HepG2 (cell line): Measurements from ENCODE around the gene XAF1. TPM values are rescaled to one million over a fixed set of nuclear protein-coding genes. Genes with fewer than 3 reads are reported as not detected.

ENCODE experiments used
- BRD4 ChIP-seq: sonication (generic); formaldehyde crosslinking; IDR thresholded peaks from 2 replicates; pipeline ENCODE4 v1.4.0; 2020; ENCODE audit warnings: missing genetic modification reagents
- CHD4 ChIP-seq: fragments of 200-600 bp; sonication (generic); IDR thresholded peaks from 2 replicates; pipeline ENCODE4 v1.7.0; 2017; ENCODE audit warnings: mild to moderate bottlenecking, low read length, borderline replicate concordance
- DNMT1 ChIP-seq: sonication (generic); formaldehyde crosslinking; IDR thresholded peaks from 2 replicates; pipeline ENCODE4 v1.5.1; 2020; ENCODE audit warnings: mild to moderate bottlenecking, missing genetic modification reagents
- DPF2 ChIP-seq: sonication (generic); formaldehyde crosslinking; IDR thresholded peaks from 2 replicates; pipeline ENCODE4 v1.4.0; 2020; ENCODE audit warnings: mild to moderate bottlenecking, low read depth, missing genetic modification reagents, borderline replicate concordance
- HDAC1 ChIP-seq: sonication (generic); formaldehyde crosslinking; IDR thresholded peaks from 2 replicates; pipeline ENCODE4 v1.5.1; 2020; ENCODE audit warnings: mild to moderate bottlenecking, missing genetic modification reagents
- IRF2 ChIP-seq: IDR thresholded peaks from 2 replicates; pipeline ENCODE4 v1.6.1; 2018; ENCODE audit warnings: missing genetic modification reagents, missing compliant biosample characterization
- IRX3 ChIP-seq: sonication (generic); formaldehyde crosslinking; IDR thresholded peaks from 2 replicates; pipeline ENCODE4 v1.8.1; 2023; ENCODE audit warnings: mild to moderate bottlenecking, low read depth, missing genetic modification reagents, borderline replicate concordance
- RERE ChIP-seq: IDR thresholded peaks from 2 replicates; pipeline ENCODE4 v1.6.1; 2016; ENCODE audit warnings: low read depth, missing genetic modification reagents, missing compliant biosample characterization
- TCF7 ChIP-seq: sonication (generic); IDR thresholded peaks from 2 replicates; pipeline ENCODE4 v1.6.1; 2016; ENCODE audit warnings: antibody characterized with exemption, low read depth
- TRIM22 ChIP-seq: fragments of 450-650 bp; IDR thresholded peaks from 2 replicates; pipeline ENCODE4 v1.6.1; 2017
- ZFP82 ChIP-seq: sonication (generic); formaldehyde crosslinking; IDR thresholded peaks from 2 replicates; pipeline ENCODE4 v1.5.1; 2020; ENCODE audit warnings: mild to moderate bottlenecking, missing genetic modification reagents, borderline replicate concordance
- ZNF383 ChIP-seq: sonication (generic); formaldehyde crosslinking; IDR thresholded peaks from 2 replicates; pipeline ENCODE4 v1.4.0; 2020; ENCODE audit warnings: missing genetic modification reagents, mild to moderate bottlenecking, borderline replicate concordance
- ZNF574 ChIP-seq: sonication (generic); formaldehyde crosslinking; IDR thresholded peaks from 2 replicates; pipeline ENCODE4 v1.4.0; 2020; ENCODE audit warnings: missing genetic modification reagents
- ZNF691 ChIP-seq: sonication (generic); formaldehyde crosslinking; IDR thresholded peaks from 2 replicates; pipeline ENCODE4 v1.4.0; 2020; ENCODE audit warnings: missing genetic modification reagents, low read depth, mild to moderate bottlenecking, borderline replicate concordance
- ZNF781 ChIP-seq: sonication (generic); formaldehyde crosslinking; IDR thresholded peaks from 2 replicates; pipeline ENCODE4 v1.5.1; 2020; ENCODE audit warnings: borderline replicate concordance, mild to moderate bottlenecking, missing genetic modification reagents; ENCODE audit errors: not compliant biosample characterization
- ZNF83 ChIP-seq: sonication (generic); formaldehyde crosslinking; IDR thresholded peaks from 2 replicates; pipeline ENCODE4 v1.4.0; 2020; ENCODE audit warnings: missing genetic modification reagents, mild to moderate bottlenecking, borderline replicate concordance
- ZSCAN29 ChIP-seq: sonication (generic); formaldehyde crosslinking; conservative IDR thresholded peaks from 2 replicates; pipeline ENCODE4 v1.4.0; 2020; ENCODE audit warnings: mild to moderate bottlenecking, missing genetic modification reagents
- polyA plus RNA-seq, 8 experiments: library from polyadenylated mRNA; depleted of rRNA in 3 of 8; stranded (reverse) in 7 of 8; unstranded in 1 of 8; fragments of >200 nt; fragmentation: Illumina TruSeq in 4 of 8; extraction: Trizol in 4 of 8; gene quantifications; 2 replicates each; pipeline versions ENCODE4 v1.2.1 to v1.2.3, GENCODE V29; 2011 to 2016; ENCODE audit warnings: low read depth in 4 of 8, missing spikeins in 1 of 8, mixed read lengths in 1 of 8; ENCODE audit not compliant: insufficient read depth in 1 of 8
- total RNA-seq, 5 experiments: library from RNA; depleted of rRNA; stranded (reverse); fragments of >200 nt; fragmentation: Illumina TruSeq; extraction: Trizol; gene quantifications; 2 replicates each; pipeline ENCODE4 v1.2.3, GENCODE V29; 2016; ENCODE audit warnings: low read depth in 1 of 5

XAF1 gene
- total and polyA plus RNA-seq, 2 of the 13 experiments (the other 11 are each of a cell fraction or from before 2014, with no cell fraction given), result 1.2 to 2.4 TPM

- TF ChIP-seq IRX3 (CRISPR knock-in tag), result no peak
- TF ChIP-seq HDAC1 (CRISPR knock-in tag), result peak; percentile 66; the same call in 1 of the 2 replicates
- peak; percentile 61 for TF ChIP-seq CHD4
- no peak for TF ChIP-seq ZSCAN29 (CRISPR knock-in tag)
- TF ChIP-seq ZFP82 (CRISPR knock-in tag), result no peak
- TF ChIP-seq BRD4 (CRISPR knock-in tag), result no peak
- TF ChIP-seq IRF2 (CRISPR knock-in tag), result no peak
- TF ChIP-seq ZNF383 (CRISPR knock-in tag), result no peak
- TF ChIP-seq TCF7, result peak; percentile 67; the same call in 1 of the 2 replicates
- no peak for TF ChIP-seq TRIM22
- TF ChIP-seq ZNF691, result no peak
- TF ChIP-seq DNMT1 (CRISPR knock-in tag), result no peak
- TF ChIP-seq ZNF781, result no peak
- no peak; the same call in 1 of the 2 replicates for TF ChIP-seq ZNF574 (CRISPR knock-in tag)
- TF ChIP-seq DPF2 (CRISPR knock-in tag), result peak; percentile 50
- peak; percentile 73 for TF ChIP-seq RERE (CRISPR knock-in tag)
- no peak for TF ChIP-seq ZNF83 (CRISPR knock-in tag)
These were observed 40.4 kb downstream of the XAF1 start (continued) for GRCh38 chr17:6796017-6796886.
